Rectal smooth muscle tissue (tissue), 1 donor: ENCODE data around the gene GRN.

Experiments
- H3K27ac ChIP-seq: one replicate; pipeline ENCODE4 v1.7.0; 2013; ENCODE audit warnings: low read depth, low read length, inconsistent platforms
- H3K27me3 ChIP-seq: one replicate; pipeline ENCODE4 v1.7.0; 2013; ENCODE audit warnings: low read length; ENCODE audit not compliant: control insufficient read depth, insufficient read depth
- H3K36me3 ChIP-seq: one replicate; pipeline ENCODE4 v1.7.0; 2013; ENCODE audit warnings: low read length; ENCODE audit not compliant: control insufficient read depth, insufficient read depth
- H3K4me1 ChIP-seq: one replicate; pipeline ENCODE4 v1.7.0; 2013; ENCODE audit warnings: low read length; ENCODE audit not compliant: control insufficient read depth, insufficient read depth
- H3K4me3 ChIP-seq: one replicate; pipeline ENCODE4 v1.7.0; 2013; ENCODE audit warnings: low read length
- H3K9ac ChIP-seq: one replicate; pipeline ENCODE4 v1.7.0; 2013; ENCODE audit warnings: low read length

GRN gene

DNA sequence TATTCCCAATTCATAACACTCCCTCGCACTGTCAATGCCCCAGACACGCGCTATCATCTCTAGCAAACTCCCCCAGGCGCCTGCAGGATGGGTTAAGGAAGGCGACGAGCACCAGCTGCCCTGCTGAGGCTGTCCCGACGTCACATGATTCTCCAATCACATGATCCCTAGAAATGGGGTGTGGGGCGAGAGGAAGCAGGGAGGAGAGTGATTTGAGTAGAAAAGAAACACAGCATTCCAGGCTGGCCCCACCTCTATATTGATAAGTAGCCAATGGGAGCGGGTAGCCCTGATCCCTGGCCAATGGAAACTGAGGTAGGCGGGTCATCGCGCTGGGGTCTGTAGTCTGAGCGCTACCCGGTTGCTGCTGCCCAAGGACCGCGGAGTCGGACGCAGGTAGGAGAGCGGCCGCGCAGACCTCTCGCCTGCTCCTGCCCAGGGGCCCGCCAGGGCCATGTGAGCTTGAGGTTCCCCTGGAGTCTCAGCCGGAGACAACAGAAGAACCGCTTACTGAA, at the start of gene GRN:
TSS of gene GRN (plus strand) at position 364 of the 515 bp plus-strand sequence. CDS start 3,863 bp downstream, outside the sequence.
- Histone ChIP-seq H3K4me1 (peaks cover 3% of the 10 kb centered on the region), H3K36me3 (peaks cover 5% of the 10 kb centered on the region), H3K4me3 (peak within 1 kb of the TSS; percentile 83), H3K9ac (peak within 1 kb of the TSS; percentile 53), H3K27ac (peak within 1 kb of the TSS; percentile 73), H3K27me3 (no peaks in the 10 kb centered on the region)

DNA sequence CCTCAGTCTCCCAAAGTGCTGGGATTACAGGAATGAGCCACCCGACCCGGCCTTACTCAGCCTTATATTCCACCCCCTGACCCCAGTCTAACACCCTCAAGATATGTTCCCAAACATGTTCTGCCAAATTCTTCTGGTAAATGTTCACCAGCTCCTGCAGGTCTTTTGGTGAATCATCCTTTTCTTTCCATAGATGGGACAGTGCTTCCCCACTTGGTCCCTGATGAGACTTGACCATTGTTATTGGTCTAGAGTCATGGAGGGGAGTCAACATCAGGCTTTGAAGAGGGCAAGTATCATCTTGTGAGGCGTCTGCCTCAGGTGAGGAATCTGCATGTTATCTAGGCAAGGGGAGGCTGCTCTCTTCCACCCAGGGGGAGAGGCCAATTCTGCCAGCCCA, 47.1 kb upstream of the GRN start:
- Histone ChIP-seq H3K4me3 (no peak overlapping the region), H3K9ac (no peak overlapping the region), H3K4me1 (no peaks in the 10 kb centered on the region), H3K36me3 (no peaks in the 10 kb centered on the region), H3K27ac (no peak overlapping the region), H3K27me3 (no peaks in the 10 kb centered on the region)

DNA sequence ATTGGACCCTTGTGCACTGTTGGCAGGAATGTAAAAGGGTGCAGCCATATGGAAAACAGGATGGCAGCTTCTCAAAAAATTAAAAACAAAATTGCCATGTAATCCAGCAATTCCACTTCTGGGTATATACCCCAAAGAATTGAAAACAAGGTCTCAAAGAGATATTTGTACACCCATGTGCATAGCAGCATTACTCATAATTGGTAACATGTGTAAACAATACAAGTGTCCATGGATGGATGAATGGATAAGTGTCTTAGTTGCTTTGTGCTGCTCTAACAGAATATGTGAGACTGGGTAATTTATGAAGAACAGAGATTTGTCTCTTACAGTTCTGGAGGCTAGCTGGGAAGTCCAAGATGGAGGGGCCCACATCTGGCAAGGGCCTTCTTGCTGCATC, 40.5 kb upstream of the GRN start:
- Histone ChIP-seq H3K4me1 (peaks cover 3% of the 10 kb centered on the region), H3K4me3 (no peak overlapping the region), H3K36me3 (no peaks in the 10 kb centered on the region), H3K27ac (no peak overlapping the region), H3K27me3 (no peaks in the 10 kb centered on the region), H3K9ac (no peak overlapping the region)

DNA sequence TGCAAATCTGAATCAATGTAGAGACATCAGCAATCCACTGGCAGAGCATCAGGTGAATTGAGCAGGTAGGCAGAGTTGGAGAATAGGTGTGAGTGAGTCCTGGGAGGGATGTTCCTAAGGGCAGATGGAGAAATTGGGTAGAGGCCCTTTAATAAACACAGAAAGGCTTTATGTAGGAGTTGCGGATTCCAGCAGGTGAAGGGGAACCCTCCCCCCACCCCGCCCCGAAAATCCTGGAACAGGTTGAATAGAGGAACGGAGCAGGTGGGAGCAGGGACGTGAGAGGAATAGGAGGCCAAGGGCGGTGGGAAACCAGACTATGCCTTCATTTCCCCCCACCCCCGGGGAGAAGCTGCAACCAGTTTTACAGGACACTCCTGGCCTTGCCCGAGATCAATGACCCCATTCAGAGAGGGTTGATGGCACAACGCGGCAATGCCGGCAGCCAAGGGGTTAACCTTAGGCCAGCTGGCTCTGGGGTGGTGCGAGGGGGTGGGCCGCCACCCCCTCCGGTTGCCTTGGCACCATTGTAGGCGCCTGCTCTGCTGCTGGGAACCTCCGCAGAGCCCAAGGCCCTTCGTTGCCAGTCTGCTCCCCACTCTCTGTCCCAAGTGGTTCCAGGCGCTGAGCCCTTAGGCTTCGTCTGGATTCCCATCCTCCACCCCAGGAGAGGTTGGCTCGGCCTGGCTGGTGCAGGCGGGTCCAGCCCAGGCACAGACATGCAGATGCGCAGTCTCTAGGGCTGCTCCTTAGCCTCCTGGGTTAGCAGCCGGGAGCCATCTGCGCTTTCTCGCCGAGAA, 37.5 kb upstream of the GRN start:
- no peak overlapping the region for H3K9ac ChIP-seq
- H3K4me3 ChIP-seq, result peak overlapping the region; percentile 50
- peak overlapping the region; percentile 19 for H3K27ac ChIP-seq
- peaks cover 3% of the 10 kb centered on the region for H3K4me1 ChIP-seq
- H3K36me3 ChIP-seq, result no peaks in the 10 kb centered on the region
- no peaks in the 10 kb centered on the region for H3K27me3 ChIP-seq

DNA sequence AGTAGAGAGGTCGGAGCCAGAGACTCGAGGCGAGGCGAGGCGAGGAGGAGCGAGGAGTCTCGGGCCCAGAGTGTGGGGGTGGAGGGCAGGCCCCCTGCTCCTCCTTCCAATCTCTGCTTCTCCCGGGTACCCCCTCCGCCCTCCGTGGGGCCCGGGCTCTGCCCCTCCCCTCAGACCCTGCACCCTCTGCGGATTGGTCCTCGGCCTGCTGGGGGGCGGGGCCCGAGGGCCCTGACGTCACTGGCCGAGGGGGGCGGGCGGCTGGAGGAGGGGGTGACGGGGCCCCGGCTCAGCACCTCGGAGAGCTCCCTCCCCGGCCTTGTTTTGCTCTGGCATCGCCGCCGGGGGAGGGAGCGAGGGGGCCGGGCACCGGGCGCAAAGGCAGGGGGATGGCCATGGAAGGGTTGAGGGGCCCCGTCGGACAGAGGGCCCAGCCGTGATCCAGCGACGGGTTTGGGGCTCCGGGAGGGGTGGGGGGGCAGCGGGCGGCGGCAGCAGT, 36.7 kb upstream of the GRN start, which contains the start of gene RUNDC3A:
TSS of gene RUNDC3A (plus strand) at position 282 of the 499 bp plus-strand sequence. CDS start 232 bp downstream, outside the sequence.
- H3K4me3 ChIP-seq, result peak within 1 kb of the TSS; percentile 50
- H3K27ac ChIP-seq, result peak within 1 kb of the TSS; percentile 19

DNA sequence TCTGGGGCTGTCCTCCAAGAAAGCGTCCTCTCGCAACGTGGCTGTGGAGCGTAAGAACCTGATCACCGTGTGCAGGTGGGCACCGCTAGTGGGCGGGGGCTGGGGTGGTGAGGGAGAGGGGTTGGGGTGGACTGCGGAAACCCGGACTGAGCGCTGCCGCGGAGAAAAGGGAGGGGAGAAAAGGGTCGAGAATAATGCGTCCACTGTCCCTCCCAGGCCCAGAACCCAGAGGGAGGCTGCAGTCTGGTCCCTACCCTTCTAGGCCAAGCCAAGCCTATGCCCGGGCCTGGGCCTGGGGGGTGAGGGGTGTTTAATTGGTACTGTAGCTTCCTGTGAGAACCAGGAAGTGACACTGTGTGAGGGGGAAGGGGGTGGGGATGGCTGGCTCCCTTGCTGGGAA, 36.2 kb upstream of the GRN start:
- Histone ChIP-seq H3K4me1 (peaks cover 3% of the 10 kb centered on the region), H3K27me3 (no peaks in the 10 kb centered on the region), H3K4me3 (peak overlapping the region; percentile 32), H3K9ac (no peak overlapping the region), H3K36me3 (no peaks in the 10 kb centered on the region), H3K27ac (no peak overlapping the region)

More for the DNA sequence above, 36.7 kb upstream of the GRN start, which contains the start of gene RUNDC3A:
- H3K4me1 ChIP-seq, result peaks cover 3% of the 10 kb centered on the region
- H3K27me3 ChIP-seq, result no peaks in the 10 kb centered on the region
- H3K36me3 ChIP-seq, result no peaks in the 10 kb centered on the region
- no peak within 1 kb of the TSS for H3K9ac ChIP-seq

DNA sequence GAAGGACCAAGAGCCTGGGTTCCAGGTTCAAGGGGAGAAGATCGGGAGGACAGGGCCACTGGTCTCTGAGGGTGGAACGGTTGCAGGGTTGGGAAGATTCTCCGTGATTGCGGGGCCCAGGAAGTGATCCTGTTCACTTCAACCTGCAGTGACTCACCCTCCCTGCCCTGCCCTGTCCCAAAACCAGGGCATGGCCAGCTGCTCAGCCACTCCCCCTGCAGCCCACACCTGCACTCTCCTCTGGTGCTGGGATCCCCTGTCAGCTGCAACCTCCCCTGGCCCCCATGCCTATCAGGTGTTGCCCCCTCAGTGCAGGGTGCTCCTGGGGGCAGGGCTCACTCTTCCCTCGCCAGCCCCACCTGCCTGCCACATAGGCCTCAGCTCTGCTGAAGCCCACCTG, 35.6 kb upstream of the GRN start:
- Histone ChIP-seq H3K4me3 (no peak overlapping the region), H3K9ac (no peak overlapping the region), H3K27ac (no peak overlapping the region), H3K27me3 (no peaks in the 10 kb centered on the region), H3K4me1 (peaks cover 3% of the 10 kb centered on the region), H3K36me3 (no peaks in the 10 kb centered on the region)

DNA sequence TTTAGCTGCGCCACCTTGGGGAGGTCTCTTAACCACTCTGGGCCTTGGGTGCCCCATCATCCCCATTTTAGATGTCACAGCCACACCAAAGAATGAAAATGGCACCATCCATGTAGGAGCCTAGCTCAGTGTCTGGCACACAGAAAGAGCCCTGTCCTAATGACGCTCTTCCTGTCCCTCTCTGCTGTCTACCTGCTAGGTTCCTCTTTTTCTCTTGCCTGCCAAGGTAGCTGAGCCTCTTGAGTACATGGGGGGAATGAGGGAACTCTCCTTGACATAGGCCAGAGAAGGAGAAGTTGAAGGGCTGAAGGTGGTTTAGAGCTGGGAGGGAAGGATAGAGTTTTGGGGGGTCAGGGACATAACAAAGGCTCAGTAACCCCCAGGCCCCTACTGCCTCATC, 34.9 kb upstream of the GRN start:
- peaks cover 3% of the 10 kb centered on the region for H3K4me1 ChIP-seq
- no peak overlapping the region for H3K9ac ChIP-seq
- H3K36me3 ChIP-seq, result no peaks in the 10 kb centered on the region
- H3K27ac ChIP-seq, result no peak overlapping the region
- peaks cover 6% of the 10 kb centered on the region for H3K27me3 ChIP-seq
- no peak overlapping the region for H3K4me3 ChIP-seq

DNA sequence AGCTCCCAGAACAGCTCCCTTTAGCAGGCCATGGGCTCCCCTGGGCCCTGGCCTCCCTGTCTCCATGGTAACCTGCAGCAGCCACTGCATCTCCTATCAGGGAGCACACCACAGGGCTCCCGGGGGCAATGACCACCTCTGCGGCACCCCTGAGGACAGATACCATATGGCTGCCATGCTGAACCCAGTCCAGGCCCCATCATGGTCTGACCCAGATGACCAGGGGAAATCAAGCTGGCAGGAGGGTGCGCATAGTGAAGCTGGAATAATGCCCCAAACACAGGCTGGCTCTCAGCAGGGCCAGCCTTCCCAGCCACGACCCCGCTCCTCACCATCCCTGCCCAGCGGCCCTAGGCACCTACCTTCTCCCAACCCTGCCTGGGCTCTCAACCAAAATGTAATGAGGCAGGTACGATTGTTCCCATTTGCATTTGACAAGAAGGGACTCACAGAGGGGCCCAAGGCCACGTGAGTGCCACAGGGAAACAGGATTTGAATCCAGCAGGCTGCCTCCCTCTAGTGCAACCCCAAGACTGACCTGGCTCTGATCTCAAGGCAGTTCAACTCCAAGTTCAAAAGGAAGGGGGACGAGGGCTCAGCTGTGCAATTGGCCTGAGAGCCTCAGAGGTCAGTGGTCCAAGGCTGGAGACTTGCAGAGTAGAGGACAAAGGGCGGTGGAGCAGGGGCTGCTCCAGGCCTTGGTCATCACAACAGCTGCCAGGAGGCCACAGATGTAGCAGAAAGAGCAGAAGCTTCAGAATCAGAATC, 34.3 kb upstream of the GRN start:
- no peak overlapping the region for H3K4me3 ChIP-seq
- H3K9ac ChIP-seq, result no peak overlapping the region
- peaks cover 3% of the 10 kb centered on the region for H3K4me1 ChIP-seq
- no peaks in the 10 kb centered on the region for H3K36me3 ChIP-seq
- no peak overlapping the region for H3K27ac ChIP-seq
- peaks cover 9% of the 10 kb centered on the region for H3K27me3 ChIP-seq

DNA sequence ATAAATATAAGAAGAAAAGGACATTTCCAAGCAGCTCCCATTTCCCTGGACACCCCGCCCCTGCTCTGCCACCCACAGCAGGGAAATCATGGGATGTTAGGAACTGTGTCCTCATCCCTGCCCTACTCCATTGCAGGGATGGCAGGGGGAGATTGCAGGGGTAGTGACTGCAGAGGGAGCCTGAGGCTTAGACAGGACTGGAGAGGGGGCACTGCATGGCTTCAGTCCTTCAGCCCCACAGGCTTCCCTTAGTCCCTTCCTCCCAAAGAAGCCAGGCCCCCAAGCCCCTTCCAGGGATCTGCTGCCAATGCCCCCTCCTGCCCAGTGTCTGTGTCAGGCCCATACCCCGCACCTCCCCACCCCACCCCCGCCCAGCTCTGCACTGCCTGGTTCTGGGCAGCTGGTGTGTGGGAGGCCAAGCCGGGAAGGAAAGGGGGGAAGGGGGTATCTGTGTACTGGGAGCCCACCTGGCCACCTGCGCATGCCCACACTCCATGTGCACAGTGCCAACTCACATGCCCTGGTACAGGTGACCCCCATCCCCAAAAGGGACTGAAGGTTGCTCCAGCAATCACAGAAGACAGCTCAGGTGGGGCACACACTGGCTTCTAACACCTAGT, 33.4 kb upstream of the GRN start:
- Histone ChIP-seq H3K27ac (no peak overlapping the region), H3K4me3 (no peak overlapping the region), H3K27me3 (peaks cover 17% of the 10 kb centered on the region), H3K9ac (no peak overlapping the region), H3K36me3 (no peaks in the 10 kb centered on the region), H3K4me1 (peaks cover 3% of the 10 kb centered on the region)

DNA sequence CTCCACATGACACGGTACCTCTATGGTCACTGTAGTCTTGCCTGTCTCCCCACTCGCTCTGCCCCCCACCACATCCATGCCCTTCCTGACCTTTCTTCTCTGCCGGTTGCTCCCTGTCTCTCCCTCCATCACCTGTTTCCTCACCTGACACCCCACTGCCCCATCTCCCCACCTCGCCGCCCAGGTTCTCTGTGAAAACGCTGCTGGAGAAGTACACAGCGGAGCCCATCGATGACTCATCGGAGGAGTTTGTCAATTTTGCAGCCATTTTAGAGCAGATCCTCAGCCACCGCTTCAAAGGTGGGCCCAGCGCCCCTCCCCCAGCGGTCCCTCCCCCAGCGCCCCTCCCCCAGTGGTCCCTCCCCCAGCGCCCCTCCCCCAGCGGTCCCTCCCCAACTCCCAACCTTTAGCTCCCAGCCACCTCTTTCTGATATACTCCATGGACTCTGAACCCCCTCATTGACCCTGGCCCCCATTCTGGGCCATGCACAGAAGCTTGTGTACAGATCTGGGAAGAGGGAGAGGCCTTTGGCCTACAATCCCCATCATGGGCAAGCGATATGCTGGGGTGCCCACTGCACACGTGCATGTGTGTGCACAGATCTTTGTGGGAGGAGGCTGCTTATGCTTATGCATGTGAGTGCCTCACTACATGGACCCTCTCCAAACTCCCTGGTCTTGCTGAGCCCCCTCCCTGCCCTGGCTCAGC, 32.6 kb upstream of the GRN start:
- peaks cover 21% of the 10 kb centered on the region for H3K27me3 ChIP-seq
- no peak overlapping the region for H3K4me3 ChIP-seq
- H3K4me1 ChIP-seq, result peaks cover 3% of the 10 kb centered on the region
- no peak overlapping the region for H3K27ac ChIP-seq
- H3K36me3 ChIP-seq, result no peaks in the 10 kb centered on the region
- no peak overlapping the region for H3K9ac ChIP-seq
